Colonic mucosa (tissue), 4 donors: ENCODE results near the gene COBL. TPM values are rescaled to one million over a fixed set of nuclear protein-coding genes. Genes with fewer than 3 reads are reported as not detected.
A peak's percentile ranks its signal among the peaks of the same experiment; 100 is the strongest.

Experiments used
- DNase-seq: peaks from one replicate; pipeline ENCODE4 v3.0.0-alpha.2; 2020
- H3K27ac ChIP-seq: fragments of 200-600 bp; one replicate; pipeline ENCODE4 v1.8.0; 2021
- H3K27me3 ChIP-seq: fragments of 200-600 bp; one replicate; pipeline ENCODE4 v1.8.0; 2021
- H3K36me3 ChIP-seq: fragments of 200-600 bp; one replicate; pipeline ENCODE4 v1.8.0; 2021
- H3K4me1 ChIP-seq: fragments of 200-600 bp; one replicate; pipeline ENCODE4 v1.8.0; 2021; ENCODE audit warnings: mild to moderate bottlenecking
- H3K4me3 ChIP-seq: fragments of 200-600 bp; one replicate; pipeline ENCODE4 v1.8.0; 2021
- H3K9ac ChIP-seq, 2 donors: one replicate each; pipeline ENCODE4 v1.7.0; 2013; ENCODE audit warnings: control low read depth in 2 of 2, low read depth in 2 of 2, low read length in 2 of 2
- H3K9me3 ChIP-seq: fragments of 200-600 bp; one replicate; pipeline ENCODE4 v1.8.0; 2021
- CTCF ChIP-seq: fragments of 200-600 bp; IDR thresholded peaks from one replicate; pipeline ENCODE4 v1.8.0; 2022; ENCODE audit warnings: antibody characterized with exemption, mild to moderate bottlenecking
- intact Hi-C: fragments of 100-400 bp; cut with DNase I; formaldehyde crosslinking; loops from one replicate; pipeline ENCODE4 v1.14.1; 2022
- total RNA-seq, 2 donors: library from RNA; stranded (reverse); fragmentation: NEBNext Ultra II Directional in 1 of 2; extraction: Animal tissue kit (Norgen Biotek cat#: 25700) in 1 of 2; gene quantifications; one replicate each; pipeline ENCODE4 v1.2.1, GENCODE V29; 2021
- donor health status: healthy.
- donor health status: DM: no; HTN: no; CAD: no.
- donor health status: DM: no; HTN: no; CAD: no.

Gene COBL
- total RNA-seq, 2 donors from 2014 or later, result 36.8 to 49.2 TPM

GRCh38 chr7:51265066-51265907 is 51.3 kb downstream of the COBL start:
- Histone ChIP-seq H3K4me1 (peaks cover 17% of the 10 kb centered on the region), H3K9ac (no peak overlapping the region), H3K4me3 (no peak overlapping the region), H3K36me3 (no peaks in the 10 kb centered on the region), H3K9me3 (no peaks in the 10 kb centered on the region), H3K27ac (peak overlapping the region; percentile 47), H3K27me3 (no peaks in the 10 kb centered on the region)
- peak; percentile 80 for DNase-seq
- TF ChIP-seq CTCF, result no peak
- intact Hi-C loops, result no loop called here

GRCh38 chr7:51263631-51264484 is 52.8 kb downstream of the COBL start:
- H3K9me3 ChIP-seq, result no peaks in the 10 kb centered on the region
- no peaks in the 10 kb centered on the region for H3K27me3 ChIP-seq
- no peak overlapping the region for H3K4me3 ChIP-seq
- intact Hi-C loops, result no loop called here
- peak overlapping the region in 1 of 2 donors; percentile 32 for H3K9ac ChIP-seq
- TF ChIP-seq CTCF, result no peak
- peaks cover 17% of the 10 kb centered on the region for H3K4me1 ChIP-seq
- peak overlapping the region; percentile 67 for H3K27ac ChIP-seq
- no peaks in the 10 kb centered on the region for H3K36me3 ChIP-seq
- peak; percentile 77 for DNase-seq

DNA sequence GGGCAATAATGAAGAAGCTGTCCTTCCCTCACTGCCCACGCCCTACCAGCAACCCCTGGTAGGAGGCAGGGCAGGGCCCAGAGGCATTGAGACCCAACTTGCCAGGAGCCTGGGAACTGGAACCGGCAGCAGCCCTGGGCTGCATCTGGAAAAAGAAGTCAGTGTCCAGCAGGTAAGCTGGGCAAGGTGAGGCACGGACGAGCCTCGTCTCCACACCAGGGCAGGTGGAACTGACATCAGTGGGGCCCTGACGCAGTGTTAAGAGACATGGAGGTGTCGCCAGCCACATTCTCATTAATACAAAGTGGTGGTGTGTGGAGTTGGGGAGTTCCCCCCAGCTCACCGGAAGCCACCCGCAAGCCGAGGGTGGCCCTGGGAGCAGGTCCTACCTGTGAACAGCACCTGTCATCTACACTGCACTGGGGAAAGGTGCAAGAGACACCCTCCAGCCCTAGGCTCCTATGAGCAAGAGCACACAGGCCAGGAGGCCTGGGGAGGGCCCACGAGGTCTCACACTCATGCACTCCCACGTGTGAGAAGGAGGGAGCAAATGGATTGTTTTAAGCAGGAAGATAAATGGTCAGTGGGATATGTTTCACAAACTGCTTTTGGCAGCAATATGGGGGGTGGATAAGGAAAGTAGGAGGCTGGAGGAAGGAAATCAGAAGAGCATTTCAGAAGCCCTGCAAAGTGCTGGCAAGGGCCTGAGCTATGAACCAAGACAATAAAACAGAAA is 53.6 kb downstream of the COBL start:
- TF ChIP-seq CTCF, result no peak
- H3K36me3 ChIP-seq, result no peaks in the 10 kb centered on the region
- H3K9me3 ChIP-seq, result no peaks in the 10 kb centered on the region
- peaks cover 17% of the 10 kb centered on the region for H3K4me1 ChIP-seq
- DNase-seq, result no peak
- intact Hi-C loops, result no loop called here
- peak overlapping the region; percentile 67 for H3K27ac ChIP-seq
- H3K4me3 ChIP-seq, result no peak overlapping the region
- H3K27me3 ChIP-seq, result no peaks in the 10 kb centered on the region
- peak overlapping the region in 1 of 2 donors; percentile 4 for H3K9ac ChIP-seq

DNA sequence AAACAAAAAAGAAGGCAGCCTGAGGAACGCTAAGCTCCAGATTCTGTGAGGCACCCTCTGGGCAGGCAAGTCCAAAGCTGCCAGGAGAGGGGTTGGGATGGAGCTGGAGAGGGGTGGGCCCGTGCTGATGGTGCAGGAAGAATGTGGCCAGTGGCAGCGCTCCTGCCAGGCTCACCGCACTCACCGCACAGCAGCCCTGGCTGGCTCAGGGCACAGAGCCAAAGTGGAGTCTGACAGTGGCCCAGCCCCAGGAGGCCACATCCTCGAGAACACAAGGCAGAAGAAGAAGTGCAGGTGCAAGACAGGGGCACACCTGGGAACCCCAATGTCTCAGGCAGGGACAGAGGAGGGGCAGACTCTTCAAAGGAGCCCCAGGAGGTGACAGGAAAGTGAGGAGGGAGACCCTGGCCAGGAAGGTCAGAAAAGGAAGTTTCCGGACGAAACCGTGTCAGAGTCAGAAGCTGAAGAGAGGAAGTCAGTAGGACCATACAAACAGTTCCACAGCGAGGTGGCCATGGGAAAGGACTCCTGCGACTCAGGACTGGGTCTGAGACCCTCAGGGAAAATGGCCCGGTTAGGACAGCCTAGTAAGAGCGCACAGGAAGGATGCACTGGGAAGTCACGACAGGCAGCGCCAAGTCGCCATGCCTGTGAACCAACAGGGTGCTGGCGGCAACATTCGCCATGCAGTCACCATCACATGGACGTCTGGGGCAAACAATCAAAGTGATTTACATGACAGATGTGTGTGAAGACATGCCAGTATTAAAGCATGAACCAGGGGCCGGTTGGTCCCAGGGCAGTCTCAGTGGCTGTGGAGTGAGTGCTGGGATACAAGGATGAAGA is 54.4 kb downstream of the COBL start:
- Histone ChIP-seq H3K4me1 (peaks cover 17% of the 10 kb centered on the region), H3K9me3 (no peaks in the 10 kb centered on the region), H3K4me3 (no peak overlapping the region), H3K36me3 (no peaks in the 10 kb centered on the region), H3K9ac (no peak overlapping the region), H3K27me3 (no peaks in the 10 kb centered on the region), H3K27ac (no peak overlapping the region)
- TF ChIP-seq CTCF, result no peak
- intact Hi-C loops, result no loop called here
- peak; percentile 53 for DNase-seq
